ENCODE measurements around the gene FXYD2. TPM values are rescaled to one million over a fixed set of nuclear protein-coding genes. Genes with fewer than 3 reads are reported as not detected.
A peak's percentile ranks its signal among the peaks of the same experiment; 100 is the strongest.

Gene FXYD2
- total and polyA plus RNA-seq, 2 of the 13 experiments (the other 11 are each of a cell fraction or from before 2014, with no cell fraction given) = 45.9 to 106 TPM

DNA sequence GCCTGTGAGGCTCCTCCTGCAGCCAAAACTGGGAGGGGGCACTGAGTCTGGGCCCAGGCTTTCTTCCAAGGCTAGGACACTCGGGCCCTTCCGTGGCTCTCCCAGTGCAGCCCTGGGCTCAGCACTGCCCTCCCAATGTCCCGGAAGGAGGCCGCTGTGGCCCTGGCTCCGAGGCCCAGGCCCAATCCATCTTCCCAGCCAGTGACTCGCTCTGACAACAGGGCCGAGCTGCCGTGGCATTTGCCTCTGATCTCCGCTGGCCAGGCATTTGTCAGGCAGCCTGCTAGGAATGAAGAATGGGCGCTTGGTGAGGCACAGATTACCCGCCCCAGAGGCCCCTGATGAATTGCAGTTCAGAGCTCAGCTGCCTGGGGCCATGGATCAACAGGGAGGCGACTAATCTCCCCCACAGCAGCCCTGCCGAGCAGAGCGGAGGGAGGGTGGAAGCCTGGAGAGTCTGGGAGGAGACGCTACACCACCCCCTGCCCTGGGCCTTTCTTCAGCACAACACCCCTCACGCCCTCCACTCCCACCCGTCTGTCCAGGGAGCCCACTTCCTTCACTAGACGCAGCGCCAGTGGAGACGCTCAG is 8.3 kb downstream of the FXYD2 start (continued):
- TF ChIP-seq ZBTB46 (CRISPR knock-in tag; IDR thresholded peaks at IDR 0.05; ENCODE audit: borderline replicate concordance) = no peak
- TF ChIP-seq ZNF773 (CRISPR knock-in tag; IDR thresholded peaks at IDR 0.05; ENCODE audit: borderline replicate concordance) = no peak
- TF ChIP-seq, protein P1, sequence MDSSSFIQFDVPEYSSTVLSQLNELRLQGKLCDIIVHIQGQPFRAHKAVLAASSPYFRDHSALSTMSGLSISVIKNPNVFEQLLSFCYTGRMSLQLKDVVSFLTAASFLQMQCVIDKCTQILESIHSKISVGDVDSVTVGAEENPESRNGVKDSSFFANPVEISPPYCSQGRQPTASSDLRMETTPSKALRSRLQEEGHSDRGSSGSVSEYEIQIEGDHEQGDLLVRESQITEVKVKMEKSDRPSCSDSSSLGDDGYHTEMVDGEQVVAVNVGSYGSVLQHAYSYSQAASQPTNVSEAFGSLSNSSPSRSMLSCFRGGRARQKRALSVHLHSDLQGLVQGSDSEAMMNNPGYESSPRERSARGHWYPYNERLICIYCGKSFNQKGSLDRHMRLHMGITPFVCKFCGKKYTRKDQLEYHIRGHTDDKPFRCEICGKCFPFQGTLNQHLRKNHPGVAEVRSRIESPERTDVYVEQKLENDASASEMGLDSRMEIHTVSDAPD (CRISPR knock-in tag; IDR thresholded peaks at IDR 0.05) = no peak
- TF ChIP-seq BATF2 (CRISPR knock-in tag; IDR thresholded peaks at IDR 0.05) = no peak
- TF ChIP-seq NKX3-1 (CRISPR knock-in tag; IDR thresholded peaks at IDR 0.05) = no peak
- TF ChIP-seq ZNF496 (CRISPR knock-in tag; IDR thresholded peaks at IDR 0.05; ENCODE audit: insufficient replicate concordance) = no peak
- no peak for TF ChIP-seq ZNF260 (CRISPR knock-in tag; IDR thresholded peaks at IDR 0.05; ENCODE audit: borderline replicate concordance, low read depth)
- TF ChIP-seq ZC3H4 (CRISPR knock-in tag; IDR thresholded peaks at IDR 0.05; ENCODE audit: borderline replicate concordance) = no peak
- TF ChIP-seq TBX2 (CRISPR knock-in tag; IDR thresholded peaks at IDR 0.05; ENCODE audit: borderline replicate concordance) = no peak
- TF ChIP-seq BORCS8-MEF2B (CRISPR knock-in tag; IDR thresholded peaks at IDR 0.05) = no peak
- TF ChIP-seq ZBTB1 (CRISPR knock-in tag; IDR thresholded peaks at IDR 0.05; ENCODE audit: borderline replicate concordance) = no peak
- no peak for TF ChIP-seq ZNF616 (CRISPR knock-in tag; IDR thresholded peaks at IDR 0.05; ENCODE audit: low read depth)
- TF ChIP-seq RARG (CRISPR knock-in tag; IDR thresholded peaks at IDR 0.05; ENCODE audit: low read depth) = no peak
- TF ChIP-seq TEAD2 (CRISPR knock-in tag; IDR thresholded peaks at IDR 0.05) = no peak
- 0 out of 2 replicates have a peak, but pooled peaks have one; percentile 29 for TF ChIP-seq ZBTB7B (CRISPR knock-in tag; IDR thresholded peaks at IDR 0.05)
- TF ChIP-seq, protein P2, sequence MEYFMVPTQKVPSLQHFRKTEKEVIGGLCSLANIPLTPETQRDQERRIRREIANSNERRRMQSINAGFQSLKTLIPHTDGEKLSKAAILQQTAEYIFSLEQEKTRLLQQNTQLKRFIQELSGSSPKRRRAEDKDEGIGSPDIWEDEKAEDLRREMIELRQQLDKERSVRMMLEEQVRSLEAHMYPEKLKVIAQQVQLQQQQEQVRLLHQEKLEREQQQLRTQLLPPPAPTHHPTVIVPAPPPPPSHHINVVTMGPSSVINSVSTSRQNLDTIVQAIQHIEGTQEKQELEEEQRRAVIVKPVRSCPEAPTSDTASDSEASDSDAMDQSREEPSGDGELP (IDR thresholded peaks at IDR 0.05; ENCODE audit: borderline replicate concordance, low read depth) = peak; percentile 42; the same call in 1 of the 2 replicates
- TF ChIP-seq ZNF768 (CRISPR knock-in tag; IDR thresholded peaks at IDR 0.05) = peak; percentile 37; the same call in 1 of the 2 replicates
- no peak for TF ChIP-seq ATM (IDR thresholded peaks at IDR 0.05; ENCODE audit: borderline replicate concordance)
- TF ChIP-seq, protein P3, sequence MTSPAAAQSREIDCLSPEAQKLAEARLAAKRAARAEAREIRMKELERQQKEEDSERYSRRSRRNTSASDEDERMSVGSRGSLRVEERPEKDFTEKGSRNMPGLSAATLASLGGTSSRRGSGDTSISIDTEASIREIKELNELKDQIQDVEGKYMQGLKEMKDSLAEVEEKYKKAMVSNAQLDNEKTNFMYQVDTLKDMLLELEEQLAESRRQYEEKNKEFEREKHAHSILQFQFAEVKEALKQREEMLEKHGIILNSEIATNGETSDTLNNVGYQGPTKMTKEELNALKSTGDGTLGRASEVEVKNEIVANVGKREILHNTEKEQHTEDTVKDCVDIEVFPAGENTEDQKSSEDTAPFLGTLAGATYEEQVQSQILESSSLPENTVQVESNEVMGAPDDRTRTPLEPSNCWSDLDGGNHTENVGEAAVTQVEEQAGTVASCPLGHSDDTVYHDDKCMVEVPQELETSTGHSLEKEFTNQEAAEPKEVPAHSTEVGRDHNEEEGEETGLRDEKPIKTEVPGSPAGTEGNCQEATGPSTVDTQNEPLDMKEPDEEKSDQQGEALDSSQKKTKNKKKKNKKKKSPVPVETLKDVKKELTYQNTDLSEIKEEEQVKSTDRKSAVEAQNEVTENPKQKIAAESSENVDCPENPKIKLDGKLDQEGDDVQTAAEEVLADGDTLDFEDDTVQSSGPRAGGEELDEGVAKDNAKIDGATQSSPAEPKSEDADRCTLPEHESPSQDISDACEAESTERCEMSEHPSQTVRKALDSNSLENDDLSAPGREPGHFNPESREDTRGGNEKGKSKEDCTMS (CRISPR knock-in tag; conservative IDR thresholded peaks at IDR 0.05) = no peak
- no peak for TF ChIP-seq KMT2B (CRISPR knock-in tag; IDR thresholded peaks at IDR 0.05)
- TF ChIP-seq ZNF570 (CRISPR knock-in tag; IDR thresholded peaks at IDR 0.05; ENCODE audit: borderline replicate concordance) = no peak
- TF ChIP-seq ZNF597 (CRISPR knock-in tag; IDR thresholded peaks at IDR 0.05) = no peak

All from HepG2 (cell line).